ENCODE measurements around the gene ANXA5.

- TF ChIP-seq, protein P1, sequence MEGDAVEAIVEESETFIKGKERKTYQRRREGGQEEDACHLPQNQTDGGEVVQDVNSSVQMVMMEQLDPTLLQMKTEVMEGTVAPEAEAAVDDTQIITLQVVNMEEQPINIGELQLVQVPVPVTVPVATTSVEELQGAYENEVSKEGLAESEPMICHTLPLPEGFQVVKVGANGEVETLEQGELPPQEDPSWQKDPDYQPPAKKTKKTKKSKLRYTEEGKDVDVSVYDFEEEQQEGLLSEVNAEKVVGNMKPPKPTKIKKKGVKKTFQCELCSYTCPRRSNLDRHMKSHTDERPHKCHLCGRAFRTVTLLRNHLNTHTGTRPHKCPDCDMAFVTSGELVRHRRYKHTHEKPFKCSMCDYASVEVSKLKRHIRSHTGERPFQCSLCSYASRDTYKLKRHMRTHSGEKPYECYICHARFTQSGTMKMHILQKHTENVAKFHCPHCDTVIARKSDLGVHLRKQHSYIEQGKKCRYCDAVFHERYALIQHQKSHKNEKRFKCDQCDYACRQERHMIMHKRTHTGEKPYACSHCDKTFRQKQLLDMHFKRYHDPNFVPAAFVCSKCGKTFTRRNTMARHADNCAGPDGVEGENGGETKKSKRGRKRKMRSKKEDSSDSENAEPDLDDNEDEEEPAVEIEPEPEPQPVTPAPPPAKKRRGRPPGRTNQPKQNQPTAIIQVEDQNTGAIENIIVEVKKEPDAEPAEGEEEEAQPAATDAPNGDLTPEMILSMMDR (IDR thresholded peaks at IDR 0.05): no peak
- TF ChIP-seq POLR2AphosphoS5 (IDR thresholded peaks at IDR 0.05) (no peak), POLR2A (IDR thresholded peaks at IDR 0.05) (no peak), EP300 (IDR thresholded peaks at IDR 0.05) (no peak)
Measured at GRCh38 chr4:121739575-121739974, 42.8 kb upstream of the ANXA5 start.
